PC-9 (cell line): Measurements from ENCODE around the gene NDE1. TPM values are rescaled to one million over a fixed set of nuclear protein-coding genes. Genes with fewer than 3 reads are reported as not detected.

Experiments used
- BruUV-seq: library from RNA; stranded (reverse); fragments of 400-500 nt; replicated peaks from 2 replicates; lab custom pipeline; 2021; lab: Mats Ljungman, UMichigan
- CTCF ChIA-PET: fragments of 300-600 bp; sonication (Branson Sonifier 250); formaldehyde crosslinking; loops from one replicate; lab custom pipeline; 2022; ENCODE audit warnings: antibody characterized with exemption; lab: Charles Lee
- POLR2A ChIA-PET: fragments of 300-600 bp; sonication (Branson Sonifier 250); formaldehyde crosslinking; loops from one replicate; lab custom pipeline; 2022; ENCODE audit warnings: antibody characterized with exemption; ENCODE audit not compliant: unreplicated experiment; lab: Charles Lee
- DNase-seq, 2 experiments: peaks; one replicate each; pipeline versions ENCODE4 v3.0.0 to v3.0.0-alpha.2; 2015 to 2022; ENCODE audit warnings: mixed read lengths in 1 of 2
- H2AFZ ChIP-seq: fragments of 200-600 bp; sonication (generic); 2 replicates; pipeline ENCODE4 v1.8.1; 2017; ENCODE audit warnings: antibody characterized with exemption
- H3F3A ChIP-seq: fragments of 200-600 bp; sonication (generic); 2 replicates; pipeline ENCODE4 v1.8.1; 2017; ENCODE audit warnings: antibody characterized with exemption, mild to moderate bottlenecking, low read depth; ENCODE audit not compliant: insufficient read depth
- H3K27ac ChIP-seq: fragments of 200-600 bp; sonication (generic); 2 replicates; pipeline ENCODE4 v1.6.1; 2016; ENCODE audit warnings: mixed run types
- H3K27me3 ChIP-seq: fragments of 200-600 bp; sonication (generic); 2 replicates; pipeline ENCODE4 v1.6.1; 2016; ENCODE audit warnings: low read depth, mixed run types; ENCODE audit not compliant: insufficient read depth
- H3K36me3 ChIP-seq: fragments of 200-600 bp; sonication (generic); 2 replicates; pipeline ENCODE4 v1.6.1; 2016; ENCODE audit warnings: low read depth, mixed run types
- H3K4me1 ChIP-seq: fragments of 200-600 bp; sonication (generic); replicated peaks from 2 replicates; pipeline ENCODE4 v1.6.1; 2016; ENCODE audit warnings: mixed run types; ENCODE audit not compliant: insufficient read depth
- H3K4me2 ChIP-seq: fragments of 200-600 bp; sonication (generic); 2 replicates; pipeline ENCODE4 v1.6.1; 2017; ENCODE audit warnings: mixed run types
- H3K4me3 ChIP-seq: fragments of 200-600 bp; sonication (generic); 2 replicates; pipeline ENCODE4 v1.6.1; 2016; ENCODE audit warnings: mixed run types
- H3K79me2 ChIP-seq: fragments of 200-600 bp; sonication (generic); 2 replicates; pipeline ENCODE4 v1.6.1; 2017; ENCODE audit warnings: low read depth, mixed run types
- H3K9me2 ChIP-seq: fragments of 200-600 bp; sonication (generic); 2 replicates; pipeline ENCODE4 v1.8.1; 2017; ENCODE audit warnings: mild to moderate bottlenecking; ENCODE audit not compliant: insufficient read depth
- H3K9me3 ChIP-seq: fragments of 200-600 bp; sonication (generic); 2 replicates; pipeline ENCODE4 v1.8.1; 2016; ENCODE audit warnings: low read depth; ENCODE audit not compliant: insufficient read depth
- H4K20me1 ChIP-seq: fragments of 200-600 bp; sonication (generic); 2 replicates; pipeline ENCODE4 v1.8.1; 2017; ENCODE audit not compliant: insufficient read depth
- CTCF ChIP-seq: fragments of 200-600 bp; sonication (generic); conservative IDR thresholded peaks from 2 replicates; pipeline ENCODE4 v1.6.1; 2017; ENCODE audit warnings: mixed run types, antibody characterized with exemption, mild to moderate bottlenecking, moderate library complexity
- EZH2 ChIP-seq: fragments of 200-600 bp; sonication (generic); IDR thresholded peaks from 2 replicates; pipeline ENCODE4 v1.8.0; 2017; ENCODE audit warnings: antibody characterized with exemption, low read depth
- intact Hi-C: fragments of 100-400 bp; cut with micrococcal nuclease; formaldehyde crosslinking; loops from one replicate; pipeline ENCODE4 v1.10.0; 2022; ENCODE audit not compliant: unreplicated experiment
- total RNA-seq: library from RNA; stranded (reverse); gene quantifications from 2 replicates; pipeline ENCODE4 v1.2.3, GENCODE V29; 2021

NDE1 gene
- total RNA-seq, 1 experiment from 2014 or later, result 119 TPM

GRCh38 chr16:15616012-15616411, 34.0 kb upstream of the NDE1 start:
- BruUV-seq, result no TSS peak
- Histone ChIP-seq H3K79me2 (no peaks in the 10 kb centered on the region), H3K9me3 (no peaks in the 10 kb centered on the region; the same call in 1 of the 2 replicates), H3K4me2 (no peak overlapping the region), H3F3A (peaks cover 37% of the 10 kb centered on the region), H3K27ac (no peak overlapping the region), H4K20me1 (no peaks in the 10 kb centered on the region), H2AFZ (no peak overlapping the region), H3K27me3 (no peaks in the 10 kb centered on the region), H3K4me1 (peaks cover 15% of the 10 kb centered on the region), H3K36me3 (peaks cover 57% of the 10 kb centered on the region), H3K4me3 (no peak overlapping the region), H3K9me2 (no peaks in the 10 kb centered on the region)
- no peak for TF ChIP-seq CTCF
- DNase-seq, result no peak
- intact Hi-C loops, result no loop called here
- ChIA-PET CTCF (no interaction called here), POLR2A (no interaction called here)

GRCh38 chr16:15616475-15617165, 33.4 kb upstream of the NDE1 start:
- ChIA-PET CTCF (no interaction called here), POLR2A (no interaction called here)
- no peaks in the 10 kb centered on the region for H3K9me2 ChIP-seq
- peaks cover 37% of the 10 kb centered on the region for H3F3A ChIP-seq
- H3K27me3 ChIP-seq, result no peaks in the 10 kb centered on the region
- TF ChIP-seq CTCF, result no peak
- no peak for TF ChIP-seq EZH2
- no TSS peak for BruUV-seq
- DNase-seq, result no peak
- no peaks in the 10 kb centered on the region for H4K20me1 ChIP-seq
- H3K4me1 ChIP-seq, result peaks cover 15% of the 10 kb centered on the region
- no peak overlapping the region for H3K27ac ChIP-seq
- intact Hi-C loops, result no loop called here
- no peak overlapping the region for H3K4me2 ChIP-seq
- no peaks in the 10 kb centered on the region for H3K79me2 ChIP-seq
- H3K9me3 ChIP-seq, result no peaks in the 10 kb centered on the region; the same call in 1 of the 2 replicates
- H3K4me3 ChIP-seq, result no peak overlapping the region
- H3K36me3 ChIP-seq, result peaks cover 59% of the 10 kb centered on the region
- no peak overlapping the region for H2AFZ ChIP-seq

GRCh38 chr16:15617901-15618300, 32.1 kb upstream of the NDE1 start:
- no peaks in the 10 kb centered on the region for H3K79me2 ChIP-seq
- CTCF ChIA-PET, result no interaction called here
- no peak overlapping the region for H3K4me3 ChIP-seq
- intact Hi-C loops, result no loop called here
- POLR2A ChIA-PET, result no interaction called here
- H2AFZ ChIP-seq, result no peak overlapping the region
- H3F3A ChIP-seq, result peaks cover 35% of the 10 kb centered on the region
- H4K20me1 ChIP-seq, result no peaks in the 10 kb centered on the region
- no peaks in the 10 kb centered on the region; the same call in 1 of the 2 replicates for H3K9me3 ChIP-seq
- H3K4me2 ChIP-seq, result no peak overlapping the region
- no TSS peak for BruUV-seq
- no peak for TF ChIP-seq CTCF
- TF ChIP-seq EZH2, result no peak
- peaks cover 11% of the 10 kb centered on the region for H3K4me1 ChIP-seq
- no peak overlapping the region for H3K27ac ChIP-seq
- H3K36me3 ChIP-seq, result peaks cover 49% of the 10 kb centered on the region
- DNase-seq, result no peak
- no peaks in the 10 kb centered on the region for H3K27me3 ChIP-seq
- no peaks in the 10 kb centered on the region for H3K9me2 ChIP-seq
